GM21576 (cell line): ENCODE measurements around the gene DBF4B.

Experiments used
- ATAC-seq: cut with Tn5 transposase; IDR thresholded peaks from one replicate; pipeline ENCODE4 v1.9.1; 2021; ENCODE audit warnings: mild to moderate bottlenecking, moderate library complexity; ENCODE audit not compliant: unreplicated experiment

DBF4B gene

GRCh38 chr17:44796731-44797130 is 88.3 kb downstream of the DBF4B start:
- no peak for ATAC-seq

GRCh38 chr17:44797802-44798201 is 89.3 kb downstream of the DBF4B start:
- no peak for ATAC-seq

- ATAC-seq, result no peak
These were observed 89.9 kb downstream of the DBF4B start for GRCh38 chr17:44798356-44798755.
